T1000 (cell line): ENCODE measurements around the gene DENND5B.
"Not testable (repeated sequence)": the region's sequence is repeated elsewhere in the genome, so short reads cannot be mapped to it uniquely, and the experiment has no call there.

Experiments
- DNase-seq: peaks from one replicate; lab custom pipeline; 2025; ENCODE audit warnings: mixed read lengths; lab: John Stamatoyannopoulos, UW

The DENND5B gene

GRCh38 chr12:31590642-31591379, at the start of gene DENND5B:
TSS of gene DENND5B (minus strand) at chr12:31591136. CDS start at chr12:31590832, 304 bp downstream.
- peak; percentile 59 for DNase-seq

DNA sequence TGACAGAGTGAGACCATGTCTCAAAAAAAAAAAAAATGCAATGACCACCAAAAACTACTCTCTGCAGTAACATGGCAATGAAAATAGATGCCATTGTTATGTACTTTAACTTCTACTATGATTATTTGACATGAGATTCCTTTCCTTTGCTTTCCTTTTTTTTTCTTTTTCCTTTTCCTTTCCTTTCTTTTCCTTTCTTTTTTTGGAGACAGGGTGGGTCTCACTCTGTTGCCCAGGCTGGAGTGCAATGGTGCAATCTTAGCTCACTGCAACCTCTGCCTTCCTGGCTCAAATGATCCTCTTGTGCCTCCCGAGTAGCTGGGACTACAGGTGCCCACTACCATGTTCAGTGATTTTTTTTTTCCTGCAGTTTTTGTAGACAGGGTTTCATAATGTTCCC, 43.7 kb upstream of the DENND5B start:
- no peak for DNase-seq

DNA sequence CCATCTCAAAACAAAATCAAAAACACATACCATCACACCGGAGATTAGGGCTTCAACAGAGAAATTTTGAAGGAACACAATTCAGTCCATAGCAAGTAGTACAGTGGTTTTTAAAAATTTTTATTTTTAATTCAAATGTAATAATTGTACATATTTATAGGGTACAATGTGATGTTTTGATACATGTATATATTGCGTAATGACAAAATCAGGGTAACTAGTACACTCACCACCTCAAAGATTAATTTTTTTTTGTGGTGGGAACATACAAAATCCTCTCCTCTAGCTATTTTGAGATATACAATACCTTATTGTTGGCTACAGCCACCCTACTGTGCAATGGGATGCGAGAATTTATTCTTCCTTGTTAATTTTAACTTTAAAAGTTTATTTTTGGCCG, 42.5 kb upstream of the DENND5B start:
- DNase-seq: no peak

- DNase-seq: no peak
Measured at GRCh38 chr12:31631809-31632208, 40.9 kb upstream of the DENND5B start.

- DNase-seq: no peak
Measured at GRCh38 chr12:31631023-31631724, 40.2 kb upstream of the DENND5B start.

DNA sequence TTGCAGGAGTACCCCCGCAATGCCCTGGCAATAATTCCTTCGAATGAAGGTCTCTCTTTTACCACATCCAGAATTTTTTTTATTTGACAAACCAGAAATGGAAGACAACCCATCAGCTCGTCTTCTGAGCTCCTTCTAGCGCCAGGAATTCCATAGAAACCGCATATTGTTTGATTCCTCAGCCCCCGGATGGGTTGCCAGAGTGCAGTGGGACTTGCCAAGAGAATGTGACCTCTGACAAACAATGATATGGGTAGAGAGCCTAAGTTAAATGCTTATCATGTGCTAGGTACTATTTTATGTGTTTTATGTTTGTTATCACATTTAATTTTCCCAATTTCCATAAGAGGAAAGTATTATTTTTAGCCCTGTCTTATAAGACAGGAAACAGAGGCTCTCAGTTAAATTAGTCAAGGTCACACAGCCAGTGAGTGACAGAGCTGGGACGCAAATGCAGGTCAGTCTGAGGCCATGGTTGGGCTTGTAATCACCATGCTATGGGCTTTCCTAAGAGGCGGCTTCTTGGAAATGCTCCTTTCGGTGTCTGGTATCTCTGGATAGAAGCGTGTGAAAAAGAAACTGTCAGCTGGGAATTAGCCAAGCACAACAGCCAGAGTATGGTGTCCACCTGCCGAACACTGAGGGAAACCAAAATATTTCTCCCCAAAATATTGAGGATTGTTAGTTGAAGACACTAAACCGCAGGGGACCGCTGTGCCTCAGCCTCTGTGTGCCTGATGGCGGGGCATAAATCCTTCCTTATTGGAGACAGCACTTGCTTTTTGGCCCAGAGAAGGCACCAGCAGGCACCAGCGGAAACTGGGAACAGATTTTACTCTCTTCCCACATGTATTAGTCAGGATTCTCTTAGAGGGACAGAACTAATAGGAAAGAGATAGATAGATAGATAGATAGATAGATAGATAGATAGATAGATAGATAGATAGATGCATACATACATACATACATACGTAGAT, 39.1 kb upstream of the DENND5B start:
- no peak for DNase-seq

DNA sequence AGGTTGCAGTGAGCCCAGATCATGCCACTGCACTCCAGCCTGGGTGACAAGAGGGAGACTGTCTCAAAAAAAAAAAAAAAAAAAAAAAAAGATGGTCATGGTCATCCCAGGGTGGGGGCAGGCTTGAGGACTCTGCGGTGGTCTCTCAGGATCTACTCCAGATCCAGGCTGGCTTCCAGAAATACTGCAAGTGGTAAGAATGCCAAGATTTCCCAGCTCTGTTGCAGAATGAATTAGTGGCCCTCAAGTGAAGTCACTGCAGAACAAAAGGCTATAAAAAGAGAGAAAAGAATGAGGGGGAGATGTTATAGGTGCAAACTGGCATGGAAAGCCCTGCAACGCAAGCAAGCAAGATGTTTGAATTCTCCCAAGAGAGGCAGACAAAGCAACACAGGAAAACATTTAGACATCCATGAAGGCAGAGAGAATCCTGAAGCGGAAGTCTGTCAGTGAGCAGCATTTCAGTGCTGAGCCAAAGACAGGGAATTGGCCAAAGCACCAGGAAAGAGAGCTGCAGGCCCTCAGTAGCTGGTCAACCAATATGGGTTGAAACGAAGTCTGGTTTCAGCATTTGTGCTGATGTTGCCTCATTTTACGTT, 36.6 kb upstream of the DENND5B start:
- no peak for DNase-seq

- DNase-seq: no peak
Measured at GRCh38 chr12:31626270-31626995, 35.5 kb upstream of the DENND5B start.

DNA sequence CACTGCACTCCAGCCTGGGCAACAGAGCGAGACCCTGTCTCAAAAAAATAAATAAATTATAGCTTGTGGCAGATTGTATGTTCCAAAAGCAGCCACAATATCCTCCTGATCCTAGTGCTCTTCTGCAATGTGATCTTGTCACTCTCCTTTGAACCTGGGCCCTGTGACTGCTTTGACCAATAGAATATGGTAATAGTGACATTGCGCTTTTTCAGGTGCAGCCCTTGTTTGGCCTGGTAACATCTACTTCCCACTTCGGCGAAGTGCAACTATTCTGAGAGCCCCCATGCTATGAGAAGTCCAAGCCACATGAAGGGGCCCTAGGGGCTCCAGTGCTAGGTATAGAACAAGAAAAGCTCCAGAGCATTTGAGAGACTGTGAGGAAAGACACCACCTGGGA, 31.1 kb upstream of the DENND5B start:
- no peak for DNase-seq

GRCh38 chr12:31620311-31620710, 29.4 kb upstream of the DENND5B start:
- DNase-seq: no peak

DNA sequence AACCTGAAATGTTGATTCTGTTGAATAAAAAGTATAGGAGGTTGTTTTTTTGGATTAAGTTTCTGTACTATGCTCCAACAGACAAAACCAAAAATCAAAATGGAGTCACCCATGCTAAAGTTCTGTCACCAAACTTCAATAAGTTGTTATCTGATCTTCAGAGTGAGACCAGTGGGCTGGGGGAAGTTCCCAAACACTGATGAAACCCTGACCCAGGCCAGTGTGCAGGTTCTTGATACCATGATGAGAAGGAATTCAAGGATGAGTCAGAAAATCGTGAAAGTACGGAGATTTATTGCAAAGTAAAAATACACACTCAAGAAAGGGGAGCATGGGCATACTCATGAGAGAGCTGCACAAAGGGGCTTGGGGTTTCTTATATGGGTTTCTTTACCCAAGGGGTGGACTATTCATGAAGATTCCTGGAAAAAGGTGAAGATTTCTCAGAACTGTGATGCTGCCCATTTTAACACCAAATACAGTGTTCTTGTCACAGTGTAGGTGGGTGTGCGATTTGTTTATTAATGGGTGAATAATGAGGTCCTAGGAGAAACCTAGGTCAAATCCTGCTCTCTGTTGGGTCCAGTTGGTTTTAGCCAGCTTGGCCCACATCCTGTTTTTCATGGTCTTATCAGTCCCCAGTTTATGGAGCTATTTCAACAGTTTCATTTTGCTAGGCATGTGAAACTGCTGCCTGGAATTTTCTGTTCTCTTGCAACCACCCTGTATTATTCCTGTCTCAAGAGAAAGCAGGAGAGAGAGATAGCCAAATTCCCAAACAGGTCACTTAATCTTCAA, 27.5 kb upstream of the DENND5B start:
- DNase-seq: no peak

DNA sequence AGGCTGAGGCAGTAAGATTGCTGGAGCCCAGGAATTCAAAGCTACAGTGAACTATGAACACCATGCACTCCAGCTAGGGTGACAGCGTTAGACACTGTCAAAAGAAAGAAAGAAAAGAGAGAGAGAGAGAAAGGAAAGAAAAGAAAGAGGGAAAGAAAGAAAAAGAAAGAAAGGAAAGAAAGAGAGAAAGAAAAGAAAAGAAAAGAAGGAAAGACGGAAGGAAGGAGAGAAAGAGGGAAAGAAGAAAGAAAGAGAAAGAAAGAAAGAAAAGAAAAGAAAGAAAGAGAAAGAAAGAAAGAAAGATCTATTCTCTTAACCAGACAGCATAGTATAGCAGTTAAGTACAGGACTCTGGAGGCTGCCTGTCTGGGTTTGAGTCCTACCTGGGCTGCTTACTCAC, 21.9 kb upstream of the DENND5B start:
- DNase-seq: no peak

DNA sequence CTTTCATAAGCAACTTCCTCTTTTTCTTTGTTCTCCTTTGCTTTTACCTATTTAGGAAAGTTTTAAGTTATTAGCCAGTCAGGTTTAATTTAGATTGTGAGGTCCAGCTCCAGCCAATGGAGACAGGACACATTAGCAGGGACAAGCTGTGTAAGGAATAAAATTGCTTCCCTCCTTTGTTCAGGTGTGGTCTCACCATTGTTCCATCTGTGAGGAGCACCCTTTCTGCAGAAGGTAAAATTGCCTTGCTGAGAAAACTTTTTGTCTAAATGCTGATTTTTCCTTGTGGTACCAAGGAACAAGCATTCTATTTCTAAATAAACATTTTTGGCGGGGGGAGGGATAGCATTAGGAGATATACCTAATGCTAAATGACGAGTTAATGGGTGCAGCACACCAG, 17.4 kb upstream of the DENND5B start:
- DNase-seq: not testable (repeated sequence)

DNA sequence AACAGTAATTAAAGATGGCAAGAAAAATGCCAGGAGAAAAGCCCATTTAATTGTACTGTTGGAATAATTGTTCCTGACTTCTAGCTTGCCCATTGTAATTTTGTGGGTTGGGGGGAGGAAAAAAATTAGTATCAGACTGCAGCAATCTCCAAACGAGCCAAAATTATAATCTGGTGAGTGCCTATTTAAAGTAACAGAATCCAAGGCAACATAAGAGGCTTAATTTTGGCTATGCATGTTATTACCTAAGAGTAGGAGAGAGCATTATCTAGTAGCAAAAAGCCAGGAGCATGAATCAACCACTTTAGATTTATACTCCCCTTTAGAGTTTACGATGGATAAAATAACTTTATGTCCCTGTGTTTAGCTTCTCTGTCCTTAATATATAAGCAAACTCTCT, 14.6 kb upstream of the DENND5B start:
- DNase-seq: no peak

DNA sequence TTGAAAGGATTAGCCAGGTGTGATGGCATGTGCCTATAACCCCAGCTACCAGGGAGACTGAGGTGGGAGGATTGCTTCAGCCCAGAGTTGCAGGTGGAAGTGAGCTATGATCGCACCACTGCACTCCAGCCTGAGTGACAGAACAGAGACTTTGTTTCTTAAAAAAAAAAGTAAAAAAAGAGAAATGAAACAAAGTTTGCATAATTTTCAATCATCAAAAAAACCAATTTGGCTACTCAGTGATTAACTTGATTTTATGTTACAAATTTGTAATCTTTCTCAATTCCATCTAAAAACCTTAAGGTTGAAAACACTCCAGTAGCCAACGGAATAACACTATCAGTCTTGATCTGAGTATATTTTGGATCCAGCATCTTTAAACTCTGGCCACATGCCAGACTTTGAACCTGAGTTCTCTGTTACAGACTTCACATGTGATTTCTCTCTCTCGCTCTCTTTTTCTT, 12.6 kb upstream of the DENND5B start:
- no peak for DNase-seq

DNA sequence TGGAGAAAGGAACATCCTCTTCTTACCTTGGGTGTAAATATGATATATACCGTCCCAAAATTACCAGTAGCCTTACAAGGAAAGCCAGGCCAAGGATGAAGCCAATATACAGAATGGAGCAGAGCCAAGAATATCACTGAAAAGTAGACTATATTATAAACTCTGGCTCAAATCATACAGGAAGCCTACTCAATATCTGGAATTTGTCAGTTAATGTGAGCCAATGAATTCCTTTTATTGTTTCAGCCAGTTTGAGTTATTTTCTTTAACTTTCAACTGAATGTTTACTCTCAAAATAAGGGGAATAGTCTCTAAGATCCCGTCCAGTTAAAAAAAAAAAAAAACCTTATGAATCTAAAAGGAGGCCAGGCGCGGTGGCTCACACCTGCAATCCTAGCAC, 9.8 kb upstream of the DENND5B start:
- no peak for DNase-seq

DNA sequence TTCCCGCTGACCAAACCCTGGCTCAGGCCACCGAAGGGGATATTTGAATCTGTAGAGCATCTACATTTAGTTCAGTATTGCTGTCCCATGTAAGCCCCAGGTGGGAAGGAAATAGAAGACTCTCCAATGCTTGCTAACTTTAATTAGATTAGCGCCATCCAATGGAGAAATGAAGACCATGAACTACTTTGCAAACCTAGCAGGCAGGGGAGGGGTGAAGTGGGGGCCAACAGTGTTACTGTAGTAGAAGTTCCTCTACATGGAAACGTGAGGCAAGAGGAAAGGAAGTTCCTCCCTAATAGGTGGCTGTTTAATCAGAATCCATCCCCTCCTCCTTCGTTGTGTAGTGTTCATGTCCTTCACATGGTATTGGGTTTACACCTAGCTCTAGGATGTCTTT, 9.3 kb upstream of the DENND5B start:
- DNase-seq: no peak

- DNase-seq: no peak
Measured at GRCh38 chr12:31599053-31599452, 8.1 kb upstream of the DENND5B start.

DNA sequence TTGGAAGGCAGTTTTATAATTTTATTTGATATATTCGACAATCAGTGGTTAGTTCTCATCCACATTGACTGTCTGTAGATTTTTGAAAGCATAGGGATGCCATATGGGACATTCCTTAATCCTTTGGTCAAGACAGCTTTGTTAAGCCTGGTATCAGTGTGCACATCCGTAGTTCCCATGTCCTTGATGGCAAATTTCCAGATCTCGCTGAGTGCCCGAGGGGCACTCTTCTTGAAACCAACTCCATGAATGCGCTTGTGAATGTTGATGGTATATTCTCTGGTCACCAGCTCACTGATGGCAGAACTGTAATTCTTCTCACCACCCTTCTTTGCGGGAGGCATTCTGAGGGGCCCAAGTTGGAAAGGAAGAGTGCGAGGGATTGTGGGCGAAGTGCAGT, 6.1 kb upstream of the DENND5B start:
- no peak for DNase-seq

DNA sequence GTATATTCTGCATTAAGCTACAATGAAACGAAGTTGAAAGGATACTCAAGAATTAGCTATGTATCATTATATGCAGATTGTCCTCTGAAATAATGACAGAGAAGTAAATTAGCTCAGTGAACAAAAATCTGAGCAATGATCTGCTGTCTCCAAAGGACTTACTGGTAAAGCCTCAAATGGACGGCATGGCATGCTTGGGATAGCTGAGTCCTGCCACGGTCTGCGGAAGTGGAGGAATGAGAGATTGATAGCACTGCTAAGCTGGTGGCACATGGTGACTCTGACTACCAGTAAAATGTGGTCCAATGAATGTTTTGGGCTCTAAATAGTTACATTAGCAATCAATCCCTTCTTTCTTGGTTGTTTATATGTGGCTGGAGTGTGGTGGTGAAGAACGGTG, 3.7 kb upstream of the DENND5B start:
- DNase-seq: no peak
